ENCODE data around the gene CRB2. TPM values are rescaled to one million over a fixed set of nuclear protein-coding genes. Genes with fewer than 3 reads are reported as not detected.
A peak's percentile ranks its signal among the peaks of the same experiment; 100 is the strongest.

CRB2 gene
- total RNA-seq, 1 experiment from 2014 or later = 3.6 TPM

- Histone ChIP-seq H4K8ac (replicated peaks; ENCODE audit: insufficient read length, low read depth, low read length) (no peak overlapping the region), H2BK12ac (ENCODE audit: insufficient read length, low read depth, low read length) (no peak overlapping the region), H3K4ac (ENCODE audit: low read depth, low read length) (no peak overlapping the region), H3K79me1 (ENCODE audit: insufficient read depth, low read depth, low read length, poor library complexity, severe bottlenecking) (no peaks in the 10 kb centered on the region), H3K79me2 (ENCODE audit: insufficient read depth, low read length) (no peaks in the 10 kb centered on the region), H3T11ph (ENCODE audit: low read length) (no peak overlapping the region), H3K18ac (ENCODE audit: insufficient read length, low read depth, low read length) (no peak overlapping the region), H2AK5ac (ENCODE audit: insufficient read length, low read length) (no peak overlapping the region), H3K23me2 (ENCODE audit: insufficient read length, low read depth, low read length, poor library complexity, severe bottlenecking) (no peaks in the 10 kb centered on the region), H3K27me3 (ENCODE audit: insufficient read depth, low read length) (no peaks in the 10 kb centered on the region), H2BK20ac (ENCODE audit: low read depth, low read length, poor library complexity, severe bottlenecking) (no peak overlapping the region), H3K27ac (ENCODE audit: insufficient read length, low read depth, low read length) (no peak overlapping the region), H4K5ac (ENCODE audit: insufficient read length, low read depth, low read length) (no peak overlapping the region), H2BK120ac (ENCODE audit: low read depth, low read length, poor library complexity, severe bottlenecking) (no peak overlapping the region), H3K9me3 (ENCODE audit: control insufficient read depth, low read depth, low read length) (no peaks in the 10 kb centered on the region), H2BK15ac (ENCODE audit: low read depth, low read length) (no peak overlapping the region), H3K4me2 (ENCODE audit: insufficient read depth, insufficient read length, low read length) (no peak overlapping the region), H4K91ac (ENCODE audit: insufficient read length, low read depth, low read length) (no peak overlapping the region), H3K23ac (ENCODE audit: insufficient read length, low read depth, low read length) (no peak overlapping the region), H3K9ac (ENCODE audit: extremely low read depth, insufficient read length, low read length) (no peak overlapping the region), H3K56ac (ENCODE audit: insufficient read length, low read depth, low read length) (no peak overlapping the region), H2BK5ac (ENCODE audit: insufficient read length, low read length) (no peak overlapping the region), H3K14ac (ENCODE audit: insufficient read depth, low read length) (no peak overlapping the region; the same call in 1 of the 2 replicates), H3K4me1 (ENCODE audit: insufficient read depth, low read length) (no peaks in the 10 kb centered on the region), H2AFZ (ENCODE audit: low read length) (no peak overlapping the region), H4K20me1 (ENCODE audit: control insufficient read depth, insufficient read depth, insufficient read length) (no peaks in the 10 kb centered on the region)
- Mint-ChIP-seq H3K27ac (peak overlapping the region in 1 of 3 experiments; percentile 73; a peak in 1 of 7 replicates), H3K4me3 (no peak overlapping the region), H3K4me1 (peaks cover 2 to 7% of the 10 kb centered on the region in 2 experiments; a peak in 2 of 4 replicates), H3K36me3 (ENCODE audit: insufficient read depth in 1 of 3, low read depth in 3 of 3) (no peaks in the 10 kb centered on the region), H3K27me3 (ENCODE audit: low read depth) (peaks cover 2% of the 10 kb centered on the region; the same call in 1 of the 2 replicates), H3K9me3 (peaks cover 0 to 2% of the 10 kb centered on the region in 2 experiments; a peak in 1 of 5 replicates)
- no CpG with 5 or more reads among the region's 4 CpGs for WGBS (ENCODE audit: extremely low coverage, insufficient read length, low lambda C conversion rate)
- 0 out of 3 replicates have a peak, but pooled peaks have one; percentile 9 for TF ChIP-seq CTCF (conservative IDR thresholded peaks at IDR 0.05)
- peak; percentile 56 for DNase-seq
Observed at GRCh38 chr9:123312306-123312877, 43.6 kb upstream of the CRB2 start.

Data from H9 (cell line).